Stomach (tissue), 4 donors: ENCODE results near the gene DNAL4.

Experiments
- EP300 ChIP-seq: sonication (generic); formaldehyde crosslinking; IDR thresholded peaks from one replicate; pipeline ENCODE4 v1.6.1; 2017; ENCODE audit warnings: antibody characterized with exemption
- POLR2A ChIP-seq, 4 donors: fragments of 450-650 bp; IDR thresholded peaks; one replicate each; pipeline ENCODE4 v1.6.1; 2016; ENCODE audit warnings: antibody characterized with exemption in 4 of 4, control low read depth in 2 of 4, mild to moderate bottlenecking in 1 of 4, moderate library complexity in 1 of 4
- POLR2AphosphoS5 ChIP-seq, 3 donors: sonication (generic); formaldehyde crosslinking; IDR thresholded peaks; one replicate each; pipeline ENCODE4 v1.6.1; 2016; ENCODE audit warnings: antibody characterized with exemption in 3 of 3
- TF ChIP-seq, protein P1 (sequence below), 7 experiments: fragments of 450-650 bp in 4 of 7; fragments of 200-600 bp in 3 of 7; sonication (generic) in 3 of 7; IDR thresholded peaks; one replicate each; pipeline ENCODE4 v1.5.1; 2016 to 2019; ENCODE audit warnings: antibody characterized with exemption in 7 of 7, control low read depth in 2 of 7, mild to moderate bottlenecking in 1 of 7

DNA sequence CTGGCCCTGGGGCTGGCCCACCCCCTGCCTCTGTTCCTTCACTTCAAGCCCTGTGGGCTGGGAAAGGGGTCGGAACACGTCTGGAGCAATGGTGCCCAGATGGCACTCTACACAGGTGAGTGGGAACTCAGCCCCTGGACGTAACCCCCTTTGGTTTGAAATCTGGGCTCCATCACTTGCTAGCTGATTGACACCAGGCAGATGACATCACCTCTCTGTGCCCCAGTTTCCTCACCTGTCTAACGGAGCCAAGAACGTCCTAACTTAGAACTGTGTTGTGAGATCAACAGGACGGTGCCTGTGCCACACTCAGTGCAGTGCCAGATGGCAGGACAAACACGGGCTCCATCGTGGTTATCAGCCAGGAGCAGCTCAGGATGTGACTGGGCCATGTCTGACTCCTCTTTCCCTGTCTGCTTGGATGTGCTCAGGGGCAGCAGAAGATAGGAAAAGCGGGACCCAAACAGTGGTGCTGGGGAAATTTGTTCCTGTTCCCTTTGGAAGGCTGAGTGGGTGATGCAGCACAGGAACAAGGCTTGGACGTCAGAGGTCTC, 25.5 kb upstream of the DNAL4 start:
- TF ChIP-seq, protein P1, sequence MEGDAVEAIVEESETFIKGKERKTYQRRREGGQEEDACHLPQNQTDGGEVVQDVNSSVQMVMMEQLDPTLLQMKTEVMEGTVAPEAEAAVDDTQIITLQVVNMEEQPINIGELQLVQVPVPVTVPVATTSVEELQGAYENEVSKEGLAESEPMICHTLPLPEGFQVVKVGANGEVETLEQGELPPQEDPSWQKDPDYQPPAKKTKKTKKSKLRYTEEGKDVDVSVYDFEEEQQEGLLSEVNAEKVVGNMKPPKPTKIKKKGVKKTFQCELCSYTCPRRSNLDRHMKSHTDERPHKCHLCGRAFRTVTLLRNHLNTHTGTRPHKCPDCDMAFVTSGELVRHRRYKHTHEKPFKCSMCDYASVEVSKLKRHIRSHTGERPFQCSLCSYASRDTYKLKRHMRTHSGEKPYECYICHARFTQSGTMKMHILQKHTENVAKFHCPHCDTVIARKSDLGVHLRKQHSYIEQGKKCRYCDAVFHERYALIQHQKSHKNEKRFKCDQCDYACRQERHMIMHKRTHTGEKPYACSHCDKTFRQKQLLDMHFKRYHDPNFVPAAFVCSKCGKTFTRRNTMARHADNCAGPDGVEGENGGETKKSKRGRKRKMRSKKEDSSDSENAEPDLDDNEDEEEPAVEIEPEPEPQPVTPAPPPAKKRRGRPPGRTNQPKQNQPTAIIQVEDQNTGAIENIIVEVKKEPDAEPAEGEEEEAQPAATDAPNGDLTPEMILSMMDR (IDR thresholded peaks at IDR 0.05) = no peak
- TF ChIP-seq POLR2AphosphoS5 (IDR thresholded peaks at IDR 0.05) (no peak), POLR2A (IDR thresholded peaks at IDR 0.05) (no peak), EP300 (no peak)
